Neural crest cell (in vitro differentiated cells): ENCODE measurements around the gene MICAL2. TPM values are rescaled to one million over a fixed set of nuclear protein-coding genes. Genes with fewer than 3 reads are reported as not detected.

ENCODE experiments used
- DNase-seq: peaks from one replicate; pipeline ENCODE4 v3.0.0; 2021; ENCODE audit warnings: low read depth, mixed read lengths, low spot score
- H3K27ac Mint-ChIP-seq: one replicate; pipeline ENCODE4 v1.8.0; 2021; ENCODE audit warnings: mild to moderate bottlenecking, mixed read lengths; ENCODE audit not compliant: unreplicated experiment
- H3K27me3 Mint-ChIP-seq: 2 replicates; pipeline ENCODE4 v1.8.0; 2021; ENCODE audit warnings: low read depth, mild to moderate bottlenecking, mixed read lengths
- H3K36me3 Mint-ChIP-seq: 2 replicates; pipeline ENCODE4 v1.8.0; 2021; ENCODE audit warnings: low read depth, mild to moderate bottlenecking, mixed read lengths
- H3K4me1 Mint-ChIP-seq: 2 replicates; pipeline ENCODE4 v1.8.0; 2021; ENCODE audit warnings: mixed read lengths
- H3K4me3 Mint-ChIP-seq: one replicate; pipeline ENCODE4 v1.8.0; 2021; ENCODE audit warnings: mild to moderate bottlenecking, mixed read lengths
- H3K9me3 Mint-ChIP-seq: 2 replicates; pipeline ENCODE4 v1.8.0; 2021; ENCODE audit warnings: mixed read lengths
- total RNA-seq: library from RNA; stranded (reverse); gene quantifications from 2 replicates; pipeline ENCODE4 v1.2.1, GENCODE V29; 2021
- TF ChIP-seq, protein P1 (sequence below): fragments of 200-600 bp; sonication (generic); conservative IDR thresholded peaks from 2 replicates; pipeline ENCODE4 v1.5.0; 2021; ENCODE audit warnings: antibody characterized with exemption, mild to moderate bottlenecking

The MICAL2 gene
- total RNA-seq, 1 donor from 2014 or later = 1.1 TPM

DNA sequence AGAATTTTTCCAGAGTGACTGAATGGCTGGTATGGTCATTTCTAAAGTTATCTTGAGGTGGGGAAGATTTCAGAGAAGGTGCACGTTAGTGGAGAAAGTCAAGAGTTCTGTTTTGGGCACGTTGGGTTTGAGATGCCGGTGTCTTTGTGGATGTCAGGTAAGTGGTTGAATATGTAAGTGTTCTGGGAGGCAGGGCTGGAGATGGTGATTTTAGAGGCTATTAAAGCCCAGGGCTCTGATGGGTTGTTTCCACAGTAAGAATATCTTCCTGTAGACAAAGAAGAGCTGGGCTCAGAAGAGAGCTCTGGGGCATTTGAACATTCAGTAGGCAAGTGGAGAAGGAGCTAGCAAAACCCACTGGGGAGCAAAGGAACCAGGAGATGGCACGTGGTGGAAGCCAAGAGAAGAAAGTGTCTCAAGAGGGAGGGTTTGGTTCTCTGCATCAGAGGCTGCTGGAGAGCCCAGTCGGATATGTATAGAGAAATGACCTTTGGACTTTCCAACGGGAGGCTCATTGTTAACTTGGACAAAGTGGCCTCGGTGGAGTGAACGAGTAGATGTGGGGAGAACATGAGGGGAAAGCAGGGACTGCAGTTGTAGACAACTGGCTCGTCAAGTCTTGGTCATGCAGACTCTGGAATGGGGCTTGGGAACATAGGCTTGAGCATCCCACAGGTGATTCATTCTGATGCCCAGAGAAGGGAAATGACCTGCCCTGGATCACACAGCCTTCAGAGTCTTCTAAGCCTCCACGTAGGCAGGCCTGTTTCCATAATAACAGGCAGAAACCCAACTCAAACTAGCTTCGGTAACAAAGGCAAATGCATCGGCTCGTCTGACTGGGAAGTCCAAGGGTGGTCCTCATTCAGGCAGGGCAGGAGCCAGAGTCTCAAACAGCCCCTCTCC, 168.6 kb downstream of the MICAL2 start:
- H3K27me3 Mint-ChIP-seq = peaks cover 13% of the 10 kb centered on the region
- H3K36me3 Mint-ChIP-seq = no peaks in the 10 kb centered on the region
- H3K4me1 Mint-ChIP-seq = no peaks in the 10 kb centered on the region
- no peaks in the 10 kb centered on the region for H3K9me3 Mint-ChIP-seq
- H3K27ac Mint-ChIP-seq = no peak overlapping the region
- DNase-seq = no peak
- TF ChIP-seq, protein P1, sequence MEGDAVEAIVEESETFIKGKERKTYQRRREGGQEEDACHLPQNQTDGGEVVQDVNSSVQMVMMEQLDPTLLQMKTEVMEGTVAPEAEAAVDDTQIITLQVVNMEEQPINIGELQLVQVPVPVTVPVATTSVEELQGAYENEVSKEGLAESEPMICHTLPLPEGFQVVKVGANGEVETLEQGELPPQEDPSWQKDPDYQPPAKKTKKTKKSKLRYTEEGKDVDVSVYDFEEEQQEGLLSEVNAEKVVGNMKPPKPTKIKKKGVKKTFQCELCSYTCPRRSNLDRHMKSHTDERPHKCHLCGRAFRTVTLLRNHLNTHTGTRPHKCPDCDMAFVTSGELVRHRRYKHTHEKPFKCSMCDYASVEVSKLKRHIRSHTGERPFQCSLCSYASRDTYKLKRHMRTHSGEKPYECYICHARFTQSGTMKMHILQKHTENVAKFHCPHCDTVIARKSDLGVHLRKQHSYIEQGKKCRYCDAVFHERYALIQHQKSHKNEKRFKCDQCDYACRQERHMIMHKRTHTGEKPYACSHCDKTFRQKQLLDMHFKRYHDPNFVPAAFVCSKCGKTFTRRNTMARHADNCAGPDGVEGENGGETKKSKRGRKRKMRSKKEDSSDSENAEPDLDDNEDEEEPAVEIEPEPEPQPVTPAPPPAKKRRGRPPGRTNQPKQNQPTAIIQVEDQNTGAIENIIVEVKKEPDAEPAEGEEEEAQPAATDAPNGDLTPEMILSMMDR = no peak
- no peak overlapping the region for H3K4me3 Mint-ChIP-seq

DNA sequence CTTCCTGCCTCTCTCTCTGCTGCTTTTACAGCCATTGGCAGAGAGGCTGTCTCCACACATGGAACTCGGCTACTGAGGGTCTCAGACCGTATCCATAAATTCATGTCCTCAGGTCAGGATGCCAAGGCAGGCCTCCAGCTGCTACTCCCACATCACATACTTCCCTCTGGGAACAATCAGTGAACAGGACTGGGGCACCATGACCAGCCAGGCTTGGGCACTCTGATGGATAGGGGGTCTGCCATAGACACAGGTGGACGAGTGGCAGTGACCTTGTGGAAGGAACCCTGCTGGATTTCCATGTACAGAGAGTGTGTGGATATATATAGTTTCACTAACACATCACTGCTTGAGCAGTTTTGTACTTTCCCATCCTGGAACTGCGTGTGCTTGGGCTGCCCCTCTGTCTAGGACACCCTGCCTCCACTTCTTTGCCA, 169.3 kb downstream of the MICAL2 start:
- Mint-ChIP-seq H3K36me3 (no peaks in the 10 kb centered on the region), H3K27me3 (peaks cover 13% of the 10 kb centered on the region), H3K4me3 (no peak overlapping the region), H3K9me3 (no peaks in the 10 kb centered on the region), H3K27ac (no peak overlapping the region), H3K4me1 (no peaks in the 10 kb centered on the region)
- TF ChIP-seq, protein P1 = no peak
- DNase-seq = no peak

DNA sequence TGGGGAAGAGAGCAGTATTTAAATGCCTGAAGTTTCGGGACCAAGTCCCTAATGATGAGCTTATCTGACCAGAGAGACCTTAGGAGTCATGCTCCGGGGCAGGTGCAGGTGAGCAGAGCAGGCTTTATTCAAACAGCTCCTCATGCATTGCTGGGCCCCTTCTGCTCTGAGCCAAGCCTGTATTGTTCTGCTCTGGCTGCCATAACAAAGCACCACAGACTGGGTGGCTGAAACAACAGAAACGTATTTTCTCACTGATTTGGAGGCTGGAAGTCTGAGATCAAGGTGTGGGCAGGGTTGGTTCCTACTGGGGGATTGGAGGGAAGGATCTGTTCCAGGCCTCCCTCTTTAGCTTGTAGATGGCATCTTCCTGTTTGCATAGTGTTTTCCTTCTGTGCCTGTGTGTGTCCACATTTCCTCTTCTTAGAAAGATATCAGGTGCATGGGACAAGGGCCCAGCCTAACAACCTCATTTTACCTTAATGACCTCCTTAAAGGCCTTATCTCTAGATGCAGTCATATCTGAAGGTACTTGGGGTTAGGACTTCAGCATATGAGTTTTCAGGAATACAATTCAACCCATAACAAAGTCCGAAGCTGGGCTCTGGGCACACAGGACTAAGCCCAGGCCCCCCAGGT, 169.9 kb downstream of the MICAL2 start:
- peaks cover 13% of the 10 kb centered on the region for H3K27me3 Mint-ChIP-seq
- H3K27ac Mint-ChIP-seq = no peak overlapping the region
- no peaks in the 10 kb centered on the region for H3K4me1 Mint-ChIP-seq
- H3K36me3 Mint-ChIP-seq = no peaks in the 10 kb centered on the region
- TF ChIP-seq, protein P1 = no peak
- H3K9me3 Mint-ChIP-seq = no peaks in the 10 kb centered on the region
- H3K4me3 Mint-ChIP-seq = no peak overlapping the region
- DNase-seq = no peak

- TF ChIP-seq, protein P1 = no peak
- no peak overlapping the region for H3K4me3 Mint-ChIP-seq
- H3K27me3 Mint-ChIP-seq = peaks cover 13% of the 10 kb centered on the region
- no peaks in the 10 kb centered on the region for H3K36me3 Mint-ChIP-seq
- DNase-seq = no peak
- no peaks in the 10 kb centered on the region for H3K9me3 Mint-ChIP-seq
- no peak overlapping the region for H3K27ac Mint-ChIP-seq
- H3K4me1 Mint-ChIP-seq = no peaks in the 10 kb centered on the region
Observed at GRCh38 chr11:12280838-12281565, 170.6 kb downstream of the MICAL2 start.
